ENCODE measurements around the gene PHF14. TPM values are rescaled to one million over a fixed set of nuclear protein-coding genes. Genes with fewer than 3 reads are reported as not detected.

Gene PHF14
- total RNA-seq, 1 experiment from 2014 or later: 49.3 TPM

- BruUV-seq (replicated peaks): no TSS peak
- no peak for DNase-seq
- Histone ChIP-seq H3K9me2 (ENCODE audit: insufficient read depth) (no peaks in the 10 kb centered on the region), H3F3A (ENCODE audit: insufficient read depth, low read depth) (peaks cover 10% of the 10 kb centered on the region; the same call in 1 of the 2 replicates), H3K9me3 (ENCODE audit: insufficient read depth, low read depth) (no peaks in the 10 kb centered on the region), H3K4me1 (replicated peaks; ENCODE audit: insufficient read depth) (no peaks in the 10 kb centered on the region), H4K20me1 (ENCODE audit: insufficient read depth) (no peaks in the 10 kb centered on the region), H2AFZ (no peak overlapping the region), H3K79me2 (ENCODE audit: low read depth) (no peaks in the 10 kb centered on the region), H3K27me3 (ENCODE audit: insufficient read depth, low read depth) (no peaks in the 10 kb centered on the region), H3K36me3 (ENCODE audit: low read depth) (no peaks in the 10 kb centered on the region), H3K4me2 (no peak overlapping the region), H3K27ac (no peak overlapping the region), H3K4me3 (no peak overlapping the region)
- TF ChIP-seq CTCF (conservative IDR thresholded peaks at IDR 0.05) (no peak), EZH2 (IDR thresholded peaks at IDR 0.05; ENCODE audit: low read depth) (no peak)
- POLR2A ChIA-PET (ENCODE audit: unreplicated experiment): no interaction called here
- CTCF ChIA-PET: no interaction called here
- intact Hi-C loops (cut with micrococcal nuclease; ENCODE audit: unreplicated experiment): no loop called here
Measured at GRCh38 chr7:11176985-11177555, 203.4 kb downstream of the PHF14 start.

DNA sequence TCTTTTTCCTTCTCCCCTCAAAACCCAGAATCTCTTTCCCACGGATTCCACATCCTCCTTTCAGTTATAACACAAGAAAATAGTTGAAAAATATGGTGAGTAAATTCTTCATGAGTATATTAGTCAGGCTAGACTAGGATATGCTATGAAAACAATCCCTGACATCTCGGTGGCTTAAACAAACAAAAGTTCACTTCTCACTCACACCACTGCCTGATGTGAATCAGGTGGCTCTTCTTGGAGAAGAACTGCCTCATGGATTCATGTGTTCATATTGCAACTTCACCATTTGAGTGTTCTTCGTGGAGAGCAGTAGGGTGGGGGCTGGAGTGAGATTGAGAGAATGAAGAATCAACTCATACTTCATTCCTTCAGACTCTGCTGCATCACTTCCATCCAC, 204.1 kb downstream of the PHF14 start:
- ChIA-PET POLR2A (ENCODE audit: unreplicated experiment) (no interaction called here), CTCF (no interaction called here)
- no peaks in the 10 kb centered on the region for H3K9me2 ChIP-seq (ENCODE audit: insufficient read depth)
- H4K20me1 ChIP-seq (ENCODE audit: insufficient read depth): no peaks in the 10 kb centered on the region
- peaks cover 10% of the 10 kb centered on the region; the same call in 1 of the 2 replicates for H3F3A ChIP-seq (ENCODE audit: insufficient read depth, low read depth)
- no peaks in the 10 kb centered on the region for H3K27me3 ChIP-seq (ENCODE audit: insufficient read depth, low read depth)
- no peaks in the 10 kb centered on the region for H3K79me2 ChIP-seq (ENCODE audit: low read depth)
- H3K4me2 ChIP-seq: no peak overlapping the region
- DNase-seq: no peak
- H2AFZ ChIP-seq: no peak overlapping the region
- intact Hi-C loops (cut with micrococcal nuclease; ENCODE audit: unreplicated experiment): no loop called here
- TF ChIP-seq EZH2 (IDR thresholded peaks at IDR 0.05; ENCODE audit: low read depth): no peak
- TF ChIP-seq CTCF (conservative IDR thresholded peaks at IDR 0.05): no peak
- no peaks in the 10 kb centered on the region for H3K4me1 ChIP-seq (replicated peaks; ENCODE audit: insufficient read depth)
- no peaks in the 10 kb centered on the region for H3K36me3 ChIP-seq (ENCODE audit: low read depth)
- no peak overlapping the region for H3K4me3 ChIP-seq
- H3K27ac ChIP-seq: no peak overlapping the region
- BruUV-seq (replicated peaks): no TSS peak
- H3K9me3 ChIP-seq (ENCODE audit: insufficient read depth, low read depth): no peaks in the 10 kb centered on the region

- Histone ChIP-seq H3F3A (ENCODE audit: insufficient read depth, low read depth) (peaks cover 10% of the 10 kb centered on the region; the same call in 1 of the 2 replicates), H3K9me3 (ENCODE audit: insufficient read depth, low read depth) (no peaks in the 10 kb centered on the region), H4K20me1 (ENCODE audit: insufficient read depth) (no peaks in the 10 kb centered on the region), H2AFZ (no peak overlapping the region), H3K36me3 (ENCODE audit: low read depth) (no peaks in the 10 kb centered on the region), H3K4me3 (no peak overlapping the region), H3K9me2 (ENCODE audit: insufficient read depth) (no peaks in the 10 kb centered on the region), H3K4me2 (no peak overlapping the region), H3K4me1 (replicated peaks; ENCODE audit: insufficient read depth) (no peaks in the 10 kb centered on the region), H3K27ac (no peak overlapping the region), H3K27me3 (ENCODE audit: insufficient read depth, low read depth) (no peaks in the 10 kb centered on the region), H3K79me2 (ENCODE audit: low read depth) (no peaks in the 10 kb centered on the region)
- POLR2A ChIA-PET (ENCODE audit: unreplicated experiment): no interaction called here
- DNase-seq: no peak
- intact Hi-C loops (cut with micrococcal nuclease; ENCODE audit: unreplicated experiment): no loop called here
- no TSS peak for BruUV-seq (replicated peaks)
- CTCF ChIA-PET: no interaction called here
- TF ChIP-seq CTCF (conservative IDR thresholded peaks at IDR 0.05) (no peak), EZH2 (IDR thresholded peaks at IDR 0.05; ENCODE audit: low read depth) (no peak)
Measured at GRCh38 chr7:11181590-11181989, 207.9 kb downstream of the PHF14 start.
